HEK293 (cell line): Measurements from ENCODE around the gene HADHB.

Experiments
- GLI4 ChIP-seq: fragments of 450-650 bp; formaldehyde crosslinking; IDR thresholded peaks from 2 replicates; pipeline ENCODE4 v1.5.1; 2016; ENCODE audit warnings: missing biosample characterization, missing genetic modification characterization
- ZFP69B ChIP-seq: fragments of 450-650 bp; formaldehyde crosslinking; IDR thresholded peaks from 2 replicates; pipeline ENCODE4 v1.5.1; 2016; ENCODE audit warnings: missing biosample characterization, missing genetic modification characterization
- ZNF10 ChIP-seq: fragments of 450-650 bp; formaldehyde crosslinking; IDR thresholded peaks from 2 replicates; pipeline ENCODE4 v1.5.1; 2017; ENCODE audit warnings: missing biosample characterization, missing genetic modification characterization
- ZNF223 ChIP-seq: fragments of 450-650 bp; formaldehyde crosslinking; IDR thresholded peaks from 2 replicates; pipeline ENCODE4 v1.5.1; 2016; ENCODE audit warnings: missing biosample characterization, missing genetic modification characterization
- ZNF555 ChIP-seq: fragments of 450-650 bp; formaldehyde crosslinking; conservative IDR thresholded peaks from 2 replicates; pipeline ENCODE4 v1.5.1; 2017; ENCODE audit warnings: missing biosample characterization, mild to moderate bottlenecking, missing genetic modification characterization, inconsistent platforms
- ZNF629 ChIP-seq: fragments of 450-650 bp; formaldehyde crosslinking; IDR thresholded peaks from 2 replicates; pipeline ENCODE4 v1.5.1; 2017; ENCODE audit warnings: missing biosample characterization, missing genetic modification characterization
- ZSCAN30 ChIP-seq: fragments of 450-650 bp; IDR thresholded peaks from 2 replicates; pipeline ENCODE4 v1.5.1; 2018; ENCODE audit warnings: missing biosample characterization, mild to moderate bottlenecking, missing genetic modification characterization, moderate library complexity
- TF ChIP-seq, protein P1 (sequence below): fragments of 450-650 bp; IDR thresholded peaks from 2 replicates; pipeline ENCODE4 v1.5.1; 2018; ENCODE audit warnings: missing biosample characterization, mild to moderate bottlenecking, missing genetic modification characterization
- TF ChIP-seq, protein P2 (sequence below): fragments of 450-650 bp; formaldehyde crosslinking; IDR thresholded peaks from 2 replicates; pipeline ENCODE4 v1.5.1; 2016; ENCODE audit warnings: missing biosample characterization, missing genetic modification characterization
- TF ChIP-seq, protein P3 (sequence below): fragments of 450-650 bp; formaldehyde crosslinking; IDR thresholded peaks from 2 replicates; pipeline ENCODE4 v1.5.1; 2016; ENCODE audit warnings: missing biosample characterization, missing genetic modification characterization

DNA sequence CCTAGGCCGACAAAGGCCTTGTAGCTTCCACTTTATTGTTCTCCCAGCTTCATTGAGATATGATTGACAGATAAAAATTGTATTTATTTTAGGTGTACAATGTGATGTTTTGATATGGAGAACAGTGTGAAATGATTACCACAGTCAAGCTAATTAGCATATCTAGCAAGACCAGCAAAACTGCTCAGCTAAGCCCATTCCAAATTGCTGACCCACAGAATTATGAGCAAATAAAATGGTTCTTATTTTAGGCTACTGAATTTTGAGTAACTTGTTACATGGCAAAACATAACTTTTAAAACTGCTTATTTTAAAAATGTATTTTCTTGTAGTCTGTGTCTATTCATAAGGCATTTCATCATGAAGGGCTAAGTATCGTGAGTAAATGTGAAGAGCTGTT, 92.6 kb downstream of the HADHB start:
- TF ChIP-seq ZFP69B (tag by site-specific recombination) (no peak), ZNF629 (no peak), ZSCAN30 (tag by site-specific recombination) (no peak), ZNF10 (tag by site-specific recombination) (no peak), GLI4 (tag by site-specific recombination) (no peak), ZNF555 (no peak), ZNF223 (tag by site-specific recombination) (no peak)
- TF ChIP-seq, protein P1, sequence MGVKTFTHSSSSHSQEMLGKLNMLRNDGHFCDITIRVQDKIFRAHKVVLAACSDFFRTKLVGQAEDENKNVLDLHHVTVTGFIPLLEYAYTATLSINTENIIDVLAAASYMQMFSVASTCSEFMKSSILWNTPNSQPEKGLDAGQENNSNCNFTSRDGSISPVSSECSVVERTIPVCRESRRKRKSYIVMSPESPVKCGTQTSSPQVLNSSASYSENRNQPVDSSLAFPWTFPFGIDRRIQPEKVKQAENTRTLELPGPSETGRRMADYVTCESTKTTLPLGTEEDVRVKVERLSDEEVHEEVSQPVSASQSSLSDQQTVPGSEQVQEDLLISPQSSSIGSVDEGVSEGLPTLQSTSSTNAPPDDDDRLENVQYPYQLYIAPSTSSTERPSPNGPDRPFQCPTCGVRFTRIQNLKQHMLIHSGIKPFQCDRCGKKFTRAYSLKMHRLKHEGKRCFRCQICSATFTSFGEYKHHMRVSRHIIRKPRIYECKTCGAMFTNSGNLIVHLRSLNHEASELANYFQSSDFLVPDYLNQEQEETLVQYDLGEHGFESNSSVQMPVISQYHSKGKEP (tag by site-specific recombination), result no peak
- TF ChIP-seq, protein P2, sequence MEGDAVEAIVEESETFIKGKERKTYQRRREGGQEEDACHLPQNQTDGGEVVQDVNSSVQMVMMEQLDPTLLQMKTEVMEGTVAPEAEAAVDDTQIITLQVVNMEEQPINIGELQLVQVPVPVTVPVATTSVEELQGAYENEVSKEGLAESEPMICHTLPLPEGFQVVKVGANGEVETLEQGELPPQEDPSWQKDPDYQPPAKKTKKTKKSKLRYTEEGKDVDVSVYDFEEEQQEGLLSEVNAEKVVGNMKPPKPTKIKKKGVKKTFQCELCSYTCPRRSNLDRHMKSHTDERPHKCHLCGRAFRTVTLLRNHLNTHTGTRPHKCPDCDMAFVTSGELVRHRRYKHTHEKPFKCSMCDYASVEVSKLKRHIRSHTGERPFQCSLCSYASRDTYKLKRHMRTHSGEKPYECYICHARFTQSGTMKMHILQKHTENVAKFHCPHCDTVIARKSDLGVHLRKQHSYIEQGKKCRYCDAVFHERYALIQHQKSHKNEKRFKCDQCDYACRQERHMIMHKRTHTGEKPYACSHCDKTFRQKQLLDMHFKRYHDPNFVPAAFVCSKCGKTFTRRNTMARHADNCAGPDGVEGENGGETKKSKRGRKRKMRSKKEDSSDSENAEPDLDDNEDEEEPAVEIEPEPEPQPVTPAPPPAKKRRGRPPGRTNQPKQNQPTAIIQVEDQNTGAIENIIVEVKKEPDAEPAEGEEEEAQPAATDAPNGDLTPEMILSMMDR (tag by site-specific recombination), result no peak
- TF ChIP-seq, protein P3, sequence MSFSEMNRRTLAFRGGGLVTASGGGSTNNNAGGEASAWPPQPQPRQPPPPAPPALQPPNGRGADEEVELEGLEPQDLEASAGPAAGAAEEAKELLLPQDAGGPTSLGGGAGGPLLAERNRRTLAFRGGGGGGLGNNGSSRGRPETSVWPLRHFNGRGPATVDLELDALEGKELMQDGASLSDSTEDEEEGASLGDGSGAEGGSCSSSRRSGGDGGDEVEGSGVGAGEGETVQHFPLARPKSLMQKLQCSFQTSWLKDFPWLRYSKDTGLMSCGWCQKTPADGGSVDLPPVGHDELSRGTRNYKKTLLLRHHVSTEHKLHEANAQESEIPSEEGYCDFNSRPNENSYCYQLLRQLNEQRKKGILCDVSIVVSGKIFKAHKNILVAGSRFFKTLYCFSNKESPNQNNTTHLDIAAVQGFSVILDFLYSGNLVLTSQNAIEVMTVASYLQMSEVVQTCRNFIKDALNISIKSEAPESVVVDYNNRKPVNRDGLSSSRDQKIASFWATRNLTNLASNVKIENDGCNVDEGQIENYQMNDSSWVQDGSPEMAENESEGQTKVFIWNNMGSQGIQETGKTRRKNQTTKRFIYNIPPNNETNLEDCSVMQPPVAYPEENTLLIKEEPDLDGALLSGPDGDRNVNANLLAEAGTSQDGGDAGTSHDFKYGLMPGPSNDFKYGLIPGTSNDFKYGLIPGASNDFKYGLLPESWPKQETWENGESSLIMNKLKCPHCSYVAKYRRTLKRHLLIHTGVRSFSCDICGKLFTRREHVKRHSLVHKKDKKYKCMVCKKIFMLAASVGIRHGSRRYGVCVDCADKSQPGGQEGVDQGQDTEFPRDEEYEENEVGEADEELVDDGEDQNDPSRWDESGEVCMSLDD, result no peak
